ENCODE measurements around the gene CKLF. TPM values are rescaled to one million over a fixed set of nuclear protein-coding genes. Genes with fewer than 3 reads are reported as not detected.

CKLF gene
- total and polyA plus RNA-seq, 2 donors (not counting 1 experiment from before 2014, with no cell fraction given), result 30.4 to 53.6 TPM

GRCh38 chr16:66568355-66568754 is 16.0 kb downstream of the CKLF start:
- H3K27me3 ChIP-seq (replicated peaks in 1 of 4; ENCODE audit: control extremely low read depth in 1 of 4, control insufficient read depth in 3 of 4, insufficient read depth in 4 of 4, low read length in 3 of 4), result no peaks in the 10 kb centered on the region
- ChIA-PET POLR2A (no interaction called here), CTCF (interaction anchor here (0.9 kb wide), 1 partner anchor 83 kb away, joined by 4 read pairs; no protein-coding TSS in a partner anchor)
- no peaks in the 10 kb centered on the region for H3K27me3 Mint-ChIP-seq
- no peak overlapping the region for H3K4me3 ChIP-seq (ENCODE audit: control extremely low read depth in 1 of 5, extremely low read depth in 1 of 5, insufficient read depth in 1 of 5, low read depth in 2 of 5, low read length in 4 of 5)
- ATAC-seq (ENCODE audit: low read depth) (no peak), DNase-seq (no peak)
- H4K20me1 ChIP-seq (ENCODE audit: control insufficient read depth, insufficient read depth, low read length, poor library complexity, severe bottlenecking), result peaks cover 5% of the 10 kb centered on the region
- H3K4me1 Mint-ChIP-seq, result no peaks in the 10 kb centered on the region
- H3K9ac ChIP-seq (ENCODE audit: low read length), result no peak overlapping the region
- H3K36me3 ChIP-seq (replicated peaks in 1 of 2; ENCODE audit: control extremely low read depth in 1 of 2, control insufficient read depth in 1 of 2, extremely low read depth in 1 of 2, insufficient read depth in 2 of 2, low read length in 1 of 2), result peaks cover 0 to 12% of the 10 kb centered on the region in 2 experiments
- intact Hi-C loops (cut with micrococcal nuclease), result no loop called here
- H3K9me3 ChIP-seq (ENCODE audit: control extremely low read depth in 1 of 3, control insufficient read depth in 2 of 3, insufficient read depth in 1 of 3, low read length in 2 of 3), result no peaks in the 10 kb centered on the region
- TF ChIP-seq CTCF (IDR thresholded peaks at IDR 0.05) (no peak), EZH2 (IDR thresholded peaks at IDR 0.05; ENCODE audit: borderline replicate concordance, insufficient read depth, low read depth, low read length, poor library complexity, severe bottlenecking) (no peak)
- H3K27ac ChIP-seq (ENCODE audit: low read length in 2 of 2), result no peak overlapping the region
- H3K27ac Mint-ChIP-seq, result no peak overlapping the region
- no peak overlapping the region for H3K4me3 Mint-ChIP-seq
- H3K9me3 Mint-ChIP-seq (ENCODE audit: insufficient read depth), result no peaks in the 10 kb centered on the region
- H3K4me2 ChIP-seq (replicated peaks; ENCODE audit: low read depth, low read length, poor library complexity, severe bottlenecking), result no peak overlapping the region
- 92% methylated on average over 2 of the region's 2 CpGs for WGBS (ENCODE audit: insufficient coverage)
- no peaks in the 10 kb centered on the region for H3K79me2 ChIP-seq (ENCODE audit: control insufficient read depth, insufficient read depth, low read length)
- H3K4me1 ChIP-seq (ENCODE audit: control insufficient read depth in 2 of 2, insufficient read depth in 2 of 2, low read length in 2 of 2), result no peaks in the 10 kb centered on the region
- no peak overlapping the region for H2AFZ ChIP-seq (ENCODE audit: insufficient read depth, low read depth, low read length, poor library complexity, severe bottlenecking)

GRCh38 chr16:66569131-66569530 is 16.8 kb downstream of the CKLF start:
- H3K27ac Mint-ChIP-seq, result no peak overlapping the region
- H3K27ac ChIP-seq (ENCODE audit: low read length in 2 of 2), result no peak overlapping the region
- no peaks in the 10 kb centered on the region for H3K9me3 Mint-ChIP-seq (ENCODE audit: insufficient read depth)

More at GRCh38 chr16:66569131-66569530, 16.8 kb downstream of the CKLF start:
- no peak for TF ChIP-seq CTCF (IDR thresholded peaks at IDR 0.05)
- TF ChIP-seq EZH2 (IDR thresholded peaks at IDR 0.05; ENCODE audit: borderline replicate concordance, insufficient read depth, low read depth, low read length, poor library complexity, severe bottlenecking), result no peak
- no CpG with 5 or more reads among the region's 1 CpG for WGBS (ENCODE audit: insufficient coverage)
- no peak overlapping the region for H2AFZ ChIP-seq (ENCODE audit: insufficient read depth, low read depth, low read length, poor library complexity, severe bottlenecking)
- H3K79me2 ChIP-seq (ENCODE audit: control insufficient read depth, insufficient read depth, low read length), result no peaks in the 10 kb centered on the region
- no peak overlapping the region for H3K4me2 ChIP-seq (replicated peaks; ENCODE audit: low read depth, low read length, poor library complexity, severe bottlenecking)
- no peaks in the 10 kb centered on the region for H3K4me1 ChIP-seq (ENCODE audit: control insufficient read depth in 2 of 2, insufficient read depth in 2 of 2, low read length in 2 of 2)
- ATAC-seq (ENCODE audit: low read depth) (no peak), DNase-seq (no peak)
- intact Hi-C loops (cut with micrococcal nuclease), result no loop called here
- ChIA-PET CTCF (interaction anchor here (0.7 to 2.1 kb wide), 5 partner anchors 10 to 299 kb away, joined by 3 to 8 read pairs (median 4); partner anchors contain the start of gene CMTM2), POLR2A (no interaction called here)
- Mint-ChIP-seq H3K27me3 (no peaks in the 10 kb centered on the region), H3K4me3 (no peak overlapping the region), H3K4me1 (no peaks in the 10 kb centered on the region)
- peaks cover 0 to 12% of the 10 kb centered on the region in 2 experiments for H3K36me3 ChIP-seq (replicated peaks in 1 of 2; ENCODE audit: control extremely low read depth in 1 of 2, control insufficient read depth in 1 of 2, extremely low read depth in 1 of 2, insufficient read depth in 2 of 2, low read length in 1 of 2)
- H3K27me3 ChIP-seq (replicated peaks in 1 of 4; ENCODE audit: control extremely low read depth in 1 of 4, control insufficient read depth in 3 of 4, insufficient read depth in 4 of 4, low read length in 3 of 4), result no peaks in the 10 kb centered on the region
- H3K4me3 ChIP-seq (ENCODE audit: control extremely low read depth in 1 of 5, extremely low read depth in 1 of 5, insufficient read depth in 1 of 5, low read depth in 2 of 5, low read length in 4 of 5), result no peak overlapping the region
- no peak overlapping the region for H3K9ac ChIP-seq (ENCODE audit: low read length)
- H4K20me1 ChIP-seq (ENCODE audit: control insufficient read depth, insufficient read depth, low read length, poor library complexity, severe bottlenecking), result peaks cover 5% of the 10 kb centered on the region
- no peaks in the 10 kb centered on the region for H3K9me3 ChIP-seq (ENCODE audit: control extremely low read depth in 1 of 3, control insufficient read depth in 2 of 3, insufficient read depth in 1 of 3, low read length in 2 of 3)
